Measurements from ENCODE around the gene NEDD4L. TPM values are rescaled to one million over a fixed set of nuclear protein-coding genes. Genes with fewer than 3 reads are reported as not detected.
A peak's percentile ranks its signal among the peaks of the same experiment; 100 is the strongest.

NEDD4L gene
- total and polyA plus RNA-seq, 10 of the 15 experiments (the other 5 are each of a cell fraction or from before 2014, with no cell fraction given), result 7.4 to 24.0 (median 17.7) TPM

- WGBS (ENCODE audit: insufficient coverage, insufficient replicate concordance, low lambda C conversion rate, missing lambda C conversion rate), result 54% methylated on average over 12 of the region's 12 CpGs
- SMC1A ChIA-PET (ENCODE audit: uncharacterized antibody, unreplicated experiment), result interaction anchor here (1.1 kb wide), 1 partner anchor 32 kb away, joined by 3 read pairs; no protein-coding TSS in a partner anchor
- no peaks in the 10 kb centered on the region for H3K4me1 ChIP-seq (ENCODE audit: control insufficient read depth, insufficient read depth, low read length)
- H3K36me3 ChIP-seq (ENCODE audit: control insufficient read depth in 2 of 2, insufficient read depth in 2 of 2, low read length in 1 of 2), result no peaks in the 10 kb centered on the region
- no peak overlapping the region for H3K9ac ChIP-seq (ENCODE audit: control insufficient read depth, insufficient read depth, low read length)
- POLR2A ChIA-PET, result interaction anchor here (1.2 kb wide), 1 partner anchor 159 kb away, joined by 3 read pairs; no protein-coding TSS in a partner anchor
- H3K27me3 ChIP-seq (replicated peaks in 1 of 2; ENCODE audit: control insufficient read depth in 2 of 2, insufficient read depth in 2 of 2, low read length in 1 of 2), result no peaks in the 10 kb centered on the region
- no peak overlapping the region for H3K27ac ChIP-seq (ENCODE audit: control insufficient read depth, insufficient read depth)
- no peak overlapping the region for H3K4me2 ChIP-seq (ENCODE audit: control insufficient read depth, insufficient read depth)
- ATAC-seq (no peak), FAIRE-seq (no peak), DNase-seq (ENCODE audit: low read depth, low spot score) (no peak)
- no peaks in the 10 kb centered on the region for H3K79me2 ChIP-seq (ENCODE audit: control insufficient read depth, insufficient read depth, low read length)
- in situ Hi-C loops (cut with MboI) (no loop called here), intact Hi-C loops (cut with micrococcal nuclease; ENCODE audit: unreplicated experiment) (no loop called here)
- H4K20me1 ChIP-seq (ENCODE audit: control insufficient read depth, insufficient read depth), result no peaks in the 10 kb centered on the region
- H3K9me3 ChIP-seq (replicated peaks; ENCODE audit: control insufficient read depth, insufficient read depth, low read length), result no peaks in the 10 kb centered on the region
- no TSS peak for BruUV-seq (replicated peaks)
- no peak overlapping the region for H3K4me3 ChIP-seq
- RAD21 ChIA-PET (ENCODE audit: unreplicated experiment), result interaction anchor here (1.2 kb wide), 1 partner anchor 259 kb away, joined by 3 read pairs; no protein-coding TSS in a partner anchor
- CTCF ChIA-PET, result interaction anchor here (0.9 to 1.7 kb wide), 5 partner anchors 8 to 181 kb away, joined by 3 to 4 read pairs (median 4); partner anchors contain the start of gene NEDD4L
- H2AFZ ChIP-seq (ENCODE audit: control insufficient read depth, low read depth, low read length), result no peak overlapping the region
- no peak for TF ChIP-seq MYB (IDR thresholded peaks at IDR 0.05; ENCODE audit: borderline replicate concordance, low read depth, low read length)
- TF ChIP-seq PML (IDR thresholded peaks at IDR 0.05; ENCODE audit: low read length), result no peak
- no peak for TF ChIP-seq ELK1 (IDR thresholded peaks at IDR 0.05; ENCODE audit: low read depth, low read length)
- TF ChIP-seq ZZZ3 (IDR thresholded peaks at IDR 0.05; ENCODE audit: control insufficient read depth, insufficient read length, low read depth), result no peak
- no peak for TF ChIP-seq MAX (IDR thresholded peaks at IDR 0.05; ENCODE audit: low read depth, low read length)
- TF ChIP-seq RAD21 (IDR thresholded peaks at IDR 0.05; ENCODE audit: insufficient read depth, low read depth, low read length), result peak; percentile 16; the same call in 1 of the 2 replicates
- no peak for TF ChIP-seq ETV6 (conservative IDR thresholded peaks at IDR 0.05 in 1 of 2, IDR thresholded peaks at IDR 0.05 in 1 of 2; ENCODE audit: borderline replicate concordance in 1 of 2, low read depth in 1 of 2)
- no peak for TF ChIP-seq ZNF622 (IDR thresholded peaks at IDR 0.05)
- TF ChIP-seq MEF2B (IDR thresholded peaks at IDR 0.05; ENCODE audit: partially characterized antibody, poor library complexity, severe bottlenecking), result no peak
- TF ChIP-seq JUNB (IDR thresholded peaks at IDR 0.05), result no peak
- 0 out of 6 replicates have a peak, but pooled peaks of 1 of the 3 experiments have one; percentile 8 for TF ChIP-seq CTCF (IDR thresholded peaks at IDR 0.05 in 2 of 3, conservative IDR thresholded peaks at IDR 0.05 in 1 of 3; ENCODE audit: control insufficient read depth in 2 of 3, extremely low read depth in 1 of 3, insufficient read depth in 1 of 3, low read depth in 3 of 3, low read length in 3 of 3)
- TF ChIP-seq IRF4 (IDR thresholded peaks at IDR 0.05; ENCODE audit: low read depth, low read length), result no peak
- no peak for TF ChIP-seq KDM1A (IDR thresholded peaks at IDR 0.05; ENCODE audit: borderline replicate concordance)
- TF ChIP-seq IKZF2 (IDR thresholded peaks at IDR 0.05), result no peak
- TF ChIP-seq CREB1 (IDR thresholded peaks at IDR 0.05; ENCODE audit: low read depth), result no peak
- no peak for TF ChIP-seq ZNF207 (IDR thresholded peaks at IDR 0.05; ENCODE audit: borderline replicate concordance)
These were observed 96.6 kb downstream of the NEDD4L start for GRCh38 chr18:58140387-58141325.
